OCI-LY1 (cell line): ENCODE measurements around the gene FAM222B.

Source experiments
- EZH2 ChIP-seq: fragments of 200-600 bp; sonication (generic), shearing (Covaris generic); IDR thresholded peaks from 2 replicates; pipeline ENCODE4 v1.8.0; 2017; ENCODE audit warnings: borderline replicate concordance, mixed run types, mild to moderate bottlenecking, antibody characterized with exemption, low read length, moderate library complexity, mixed read lengths
- TF ChIP-seq, protein P1 (sequence below): fragments of 200-600 bp; sonication (generic), shearing (Covaris generic); IDR thresholded peaks from 2 replicates; pipeline ENCODE4 v1.5.1; 2017; ENCODE audit warnings: mild to moderate bottlenecking, antibody characterized with exemption, low read length, moderate library complexity, mixed read lengths

- TF ChIP-seq, protein P1, sequence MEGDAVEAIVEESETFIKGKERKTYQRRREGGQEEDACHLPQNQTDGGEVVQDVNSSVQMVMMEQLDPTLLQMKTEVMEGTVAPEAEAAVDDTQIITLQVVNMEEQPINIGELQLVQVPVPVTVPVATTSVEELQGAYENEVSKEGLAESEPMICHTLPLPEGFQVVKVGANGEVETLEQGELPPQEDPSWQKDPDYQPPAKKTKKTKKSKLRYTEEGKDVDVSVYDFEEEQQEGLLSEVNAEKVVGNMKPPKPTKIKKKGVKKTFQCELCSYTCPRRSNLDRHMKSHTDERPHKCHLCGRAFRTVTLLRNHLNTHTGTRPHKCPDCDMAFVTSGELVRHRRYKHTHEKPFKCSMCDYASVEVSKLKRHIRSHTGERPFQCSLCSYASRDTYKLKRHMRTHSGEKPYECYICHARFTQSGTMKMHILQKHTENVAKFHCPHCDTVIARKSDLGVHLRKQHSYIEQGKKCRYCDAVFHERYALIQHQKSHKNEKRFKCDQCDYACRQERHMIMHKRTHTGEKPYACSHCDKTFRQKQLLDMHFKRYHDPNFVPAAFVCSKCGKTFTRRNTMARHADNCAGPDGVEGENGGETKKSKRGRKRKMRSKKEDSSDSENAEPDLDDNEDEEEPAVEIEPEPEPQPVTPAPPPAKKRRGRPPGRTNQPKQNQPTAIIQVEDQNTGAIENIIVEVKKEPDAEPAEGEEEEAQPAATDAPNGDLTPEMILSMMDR = no peak
- no peak for TF ChIP-seq EZH2
Observed at GRCh38 chr17:28842282-28843012, at the start of gene FAM222B.
